Fibroblast of pulmonary artery (primary cell): ENCODE data around the gene PLIN3.
"Not testable (repeated sequence)": the region's sequence is repeated elsewhere in the genome, so short reads cannot be mapped to it uniquely, and the experiment has no call there.

Source experiments
- DNase-seq: peaks from one replicate; pipeline ENCODE4 v3.0.0-alpha.2; 2010; ENCODE audit warnings: low read depth
- H3K4me3 ChIP-seq: replicated peaks from 2 replicates; pipeline ENCODE4 v1.5.1; 2011; ENCODE audit warnings: low read depth, mild to moderate bottlenecking, control low read depth, low read length, moderate library complexity
- TF ChIP-seq, protein P1 (sequence below): IDR thresholded peaks from 2 replicates; pipeline ENCODE4 v1.5.1; 2011; ENCODE audit warnings: mild to moderate bottlenecking, control low read depth, low read length, inconsistent platforms; ENCODE audit errors: missing control alignments

The PLIN3 gene

DNA sequence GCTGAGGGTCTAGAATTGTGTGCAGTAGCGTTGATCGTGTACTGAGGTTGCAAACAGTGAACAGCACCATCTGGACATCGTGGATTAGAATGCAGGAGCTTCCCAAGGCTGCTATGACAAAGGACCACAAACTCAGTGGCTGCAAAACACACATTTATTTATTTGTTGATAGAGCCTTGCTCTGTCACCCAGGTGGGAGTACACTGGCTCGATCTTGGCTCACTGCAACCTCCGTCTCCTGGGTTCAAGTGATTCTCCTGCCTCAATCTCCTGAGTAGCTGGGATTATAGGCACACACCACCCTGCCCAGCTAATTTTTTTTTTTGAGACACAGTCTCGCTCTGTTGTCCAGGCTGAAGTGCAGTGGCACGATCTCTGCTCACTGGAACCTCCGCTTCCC lies 39.5 kb upstream of the PLIN3 start:
- DNase-seq: no peak
- TF ChIP-seq, protein P1, sequence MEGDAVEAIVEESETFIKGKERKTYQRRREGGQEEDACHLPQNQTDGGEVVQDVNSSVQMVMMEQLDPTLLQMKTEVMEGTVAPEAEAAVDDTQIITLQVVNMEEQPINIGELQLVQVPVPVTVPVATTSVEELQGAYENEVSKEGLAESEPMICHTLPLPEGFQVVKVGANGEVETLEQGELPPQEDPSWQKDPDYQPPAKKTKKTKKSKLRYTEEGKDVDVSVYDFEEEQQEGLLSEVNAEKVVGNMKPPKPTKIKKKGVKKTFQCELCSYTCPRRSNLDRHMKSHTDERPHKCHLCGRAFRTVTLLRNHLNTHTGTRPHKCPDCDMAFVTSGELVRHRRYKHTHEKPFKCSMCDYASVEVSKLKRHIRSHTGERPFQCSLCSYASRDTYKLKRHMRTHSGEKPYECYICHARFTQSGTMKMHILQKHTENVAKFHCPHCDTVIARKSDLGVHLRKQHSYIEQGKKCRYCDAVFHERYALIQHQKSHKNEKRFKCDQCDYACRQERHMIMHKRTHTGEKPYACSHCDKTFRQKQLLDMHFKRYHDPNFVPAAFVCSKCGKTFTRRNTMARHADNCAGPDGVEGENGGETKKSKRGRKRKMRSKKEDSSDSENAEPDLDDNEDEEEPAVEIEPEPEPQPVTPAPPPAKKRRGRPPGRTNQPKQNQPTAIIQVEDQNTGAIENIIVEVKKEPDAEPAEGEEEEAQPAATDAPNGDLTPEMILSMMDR: no peak
- H3K4me3 ChIP-seq: no peak overlapping the region

DNA sequence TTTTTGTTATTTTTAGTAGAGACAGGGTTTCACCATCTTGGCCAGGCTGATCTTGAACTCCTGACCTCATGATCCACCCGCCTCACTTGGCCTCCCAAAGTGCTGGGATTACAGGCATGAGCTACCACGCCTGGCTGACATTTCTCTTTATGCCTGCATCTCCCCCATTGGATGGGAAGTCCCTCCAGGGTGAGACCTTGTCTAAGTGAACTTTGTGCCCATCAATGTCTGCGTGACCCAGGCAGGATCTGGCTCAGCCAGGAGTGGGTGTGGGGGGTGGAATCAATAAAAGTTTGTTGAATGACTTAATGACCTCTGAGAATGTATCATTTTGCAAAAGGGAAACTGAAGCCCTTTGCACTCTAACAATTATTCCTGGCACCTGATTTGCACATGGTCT lies 37.0 kb upstream of the PLIN3 start:
- no peak overlapping the region for H3K4me3 ChIP-seq
- TF ChIP-seq, protein P1: no peak

DNA sequence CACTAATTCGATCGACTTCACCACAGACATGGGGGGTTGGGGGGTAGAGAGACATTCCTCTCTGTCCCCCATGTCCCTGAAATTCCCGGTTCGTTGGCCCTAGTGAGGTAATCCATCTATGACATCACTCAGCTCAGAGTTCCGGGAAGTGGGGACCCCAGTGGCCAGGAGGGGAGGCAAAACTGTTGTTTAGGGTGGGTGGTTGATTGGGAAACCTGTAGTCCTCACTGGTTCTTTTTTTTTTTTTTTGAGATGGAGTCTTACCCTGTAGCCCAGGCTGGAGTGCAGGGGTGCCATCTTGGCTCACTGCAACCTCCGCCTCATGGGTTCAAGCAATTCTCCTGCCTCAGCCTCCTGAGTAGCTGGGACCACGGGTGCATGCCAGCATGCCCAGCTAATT lies 35.3 kb upstream of the PLIN3 start, which contains the start of gene ARRDC5:
Gene ARRDC5 (minus strand): TSS at position 101 of the 400 bp plus-strand sequence. CDS start 71 bp downstream, at position 30.
- no peak within 1 kb of the TSS for H3K4me3 ChIP-seq
- TF ChIP-seq, protein P1: no peak

More for the DNA sequence above, 37.0 kb upstream of the PLIN3 start:
- DNase-seq: no peak

DNA sequence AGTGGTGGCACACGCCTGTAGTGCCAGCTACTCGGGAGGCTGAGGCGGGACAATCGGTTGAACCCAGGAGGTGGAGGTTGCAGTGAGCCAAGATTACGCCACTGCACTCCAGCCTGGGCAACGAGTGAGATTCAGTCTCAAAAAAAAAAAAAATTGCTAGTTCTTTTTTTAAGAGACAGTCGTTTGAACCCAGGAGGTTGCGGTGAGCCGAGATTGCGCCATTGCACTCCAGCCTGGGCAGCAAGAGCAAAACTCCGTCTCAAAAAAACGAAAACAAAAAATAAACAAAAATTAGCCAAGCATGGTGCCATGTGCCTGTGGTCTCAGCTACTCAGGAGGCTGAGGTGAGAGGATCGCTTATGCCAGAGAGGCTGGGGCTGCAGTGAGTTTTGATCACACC lies 33.4 kb upstream of the PLIN3 start:
- not testable (repeated sequence) for H3K4me3 ChIP-seq

More for the DNA sequence above, 35.3 kb upstream of the PLIN3 start, which contains the start of gene ARRDC5:
- DNase-seq: no peak

DNA sequence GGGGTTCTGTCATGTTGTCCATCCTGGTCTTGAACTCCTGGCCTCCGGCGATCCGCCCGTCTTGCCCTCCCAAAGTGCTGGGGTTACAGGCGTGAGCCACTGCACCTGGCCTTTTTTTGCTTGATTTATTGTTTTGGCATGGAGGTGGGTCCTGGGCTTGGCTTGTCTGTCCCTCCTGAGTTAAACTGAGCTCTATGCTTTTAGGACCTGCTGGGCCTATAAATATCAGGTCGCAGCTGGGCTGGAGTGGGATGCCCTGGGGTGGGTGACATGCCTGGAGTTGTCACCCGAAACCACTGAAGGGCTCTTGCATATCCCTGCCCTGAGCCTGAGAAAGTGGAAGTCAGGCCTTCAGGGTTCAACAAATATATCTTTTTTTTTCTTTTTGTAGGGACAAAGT lies 29.7 kb upstream of the PLIN3 start:
- no peak overlapping the region for H3K4me3 ChIP-seq
- TF ChIP-seq, protein P1: no peak
- DNase-seq: no peak

More for the DNA sequence above, 33.4 kb upstream of the PLIN3 start:
- not testable (repeated sequence) for DNase-seq

DNA sequence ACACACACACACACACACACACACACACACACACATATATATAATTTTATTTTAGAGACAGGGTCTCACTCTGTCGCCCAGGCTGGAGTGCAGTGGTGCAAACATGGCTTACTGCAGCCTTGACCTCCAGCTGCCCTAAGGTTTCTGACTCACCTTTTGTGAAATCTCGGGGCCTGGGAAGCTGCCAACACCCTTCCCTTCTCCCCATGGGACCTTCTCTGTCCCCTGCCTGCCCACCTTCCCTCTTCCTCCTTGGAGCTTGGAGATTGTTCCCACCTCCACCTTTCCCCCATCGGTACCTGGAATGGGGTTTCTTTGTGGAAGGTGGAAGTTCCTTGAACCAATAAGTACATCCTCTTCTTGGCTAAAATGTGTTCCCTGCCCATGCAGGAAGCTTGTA lies 28.9 kb upstream of the PLIN3 start:
- TF ChIP-seq, protein P1: no peak
- no peak overlapping the region for H3K4me3 ChIP-seq
- DNase-seq: peak; percentile 42

DNA sequence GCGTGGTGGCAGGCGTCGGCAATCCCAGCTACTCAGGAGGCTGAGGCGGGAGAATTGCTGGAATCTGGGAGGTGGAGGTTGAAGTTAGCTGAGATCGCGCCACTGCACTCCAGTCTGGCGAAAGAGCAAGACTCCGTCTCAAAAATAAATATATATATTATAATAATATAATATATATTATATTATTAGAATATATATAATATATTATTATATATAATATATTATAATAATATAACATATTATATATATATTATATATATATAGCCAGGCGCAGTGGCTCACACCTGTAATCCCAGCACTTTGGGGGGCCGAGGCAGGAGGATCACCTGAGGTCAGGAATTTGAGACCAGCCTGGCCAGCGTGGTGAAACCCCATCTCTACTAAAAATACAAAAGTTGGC lies 25.5 kb upstream of the PLIN3 start:
- H3K4me3 ChIP-seq, DNase-seq: not testable (repeated sequence)

- H3K4me3 ChIP-seq: no peak overlapping the region
- DNase-seq: no peak
- TF ChIP-seq, protein P1: no peak
Observed at GRCh38 chr19:4891066-4891465, 23.6 kb upstream of the PLIN3 start.
